H9 (cell line): Measurements from ENCODE around the gene HMGN4. TPM values are rescaled to one million over a fixed set of nuclear protein-coding genes. Genes with fewer than 3 reads are reported as not detected.

Experiments
- DNase-seq: peaks from one replicate; pipeline ENCODE4 v3.0.0-alpha.2; 2017
- H2AFZ ChIP-seq: one replicate; pipeline ENCODE4 v1.6.1; 2013; ENCODE audit warnings: mild to moderate bottlenecking, low read length, control low read depth, moderate library complexity
- H2AK5ac ChIP-seq: 2 replicates; pipeline ENCODE4 v1.6.1; 2013; ENCODE audit warnings: low read length, control low read depth, mixed read lengths; ENCODE audit not compliant: insufficient read length
- H2BK120ac ChIP-seq: one replicate; pipeline ENCODE4 v1.6.1; 2013; ENCODE audit warnings: low read depth, mild to moderate bottlenecking, low read length, control low read depth, inconsistent platforms; ENCODE audit not compliant: poor library complexity, severe bottlenecking
- H2BK12ac ChIP-seq: 2 replicates; pipeline ENCODE4 v1.6.1; 2013; ENCODE audit warnings: low read length, control low read depth, mixed read lengths, low read depth; ENCODE audit not compliant: insufficient read length
- H2BK15ac ChIP-seq: 2 replicates; pipeline ENCODE4 v1.6.1; 2013; ENCODE audit warnings: low read depth, low read length, control low read depth
- H2BK20ac ChIP-seq: one replicate; pipeline ENCODE4 v1.6.1; 2013; ENCODE audit warnings: low read depth, mild to moderate bottlenecking, low read length, control low read depth, inconsistent platforms; ENCODE audit not compliant: poor library complexity, severe bottlenecking
- H2BK5ac ChIP-seq: 2 replicates; pipeline ENCODE4 v1.6.1; 2013; ENCODE audit warnings: low read length, control low read depth, mixed read lengths; ENCODE audit not compliant: insufficient read length
- H3K14ac ChIP-seq: 2 replicates; pipeline ENCODE4 v1.6.1; 2013; ENCODE audit warnings: low read length, control low read depth; ENCODE audit not compliant: insufficient read depth
- H3K18ac ChIP-seq: 2 replicates; pipeline ENCODE4 v1.6.1; 2013; ENCODE audit warnings: low read depth, mild to moderate bottlenecking, mixed read lengths, low read length, control low read depth; ENCODE audit not compliant: insufficient read length
- H3K23ac ChIP-seq: 2 replicates; pipeline ENCODE4 v1.6.1; 2013; ENCODE audit warnings: low read length, control low read depth, mixed read lengths, low read depth; ENCODE audit not compliant: insufficient read length
- H3K23me2 ChIP-seq: 2 replicates; pipeline ENCODE4 v1.6.1; 2013; ENCODE audit warnings: low read depth, mild to moderate bottlenecking, mixed read lengths, low read length, control low read depth; ENCODE audit not compliant: insufficient read length, poor library complexity, severe bottlenecking
- H3K27ac ChIP-seq: 2 replicates; pipeline ENCODE4 v1.5.1; 2013; ENCODE audit warnings: low read length, control low read depth, mixed read lengths, low read depth; ENCODE audit not compliant: insufficient read length
- H3K27me3 ChIP-seq: 2 replicates; pipeline ENCODE4 v1.6.1; 2013; ENCODE audit warnings: low read length, control low read depth, inconsistent platforms; ENCODE audit not compliant: insufficient read depth
- H3K4ac ChIP-seq: 2 replicates; pipeline ENCODE4 v1.6.1; 2013; ENCODE audit warnings: low read depth, mild to moderate bottlenecking, control low read depth, inconsistent platforms, low read length, moderate library complexity
- H3K4me1 ChIP-seq: 2 replicates; pipeline ENCODE4 v1.6.1; 2013; ENCODE audit warnings: low read length, control low read depth, inconsistent platforms; ENCODE audit not compliant: insufficient read depth
- H3K4me2 ChIP-seq: 2 replicates; pipeline ENCODE4 v1.6.1; 2013; ENCODE audit warnings: low read length, control low read depth, mixed read lengths; ENCODE audit not compliant: insufficient read length, insufficient read depth
- H3K56ac ChIP-seq: 2 replicates; pipeline ENCODE4 v1.6.1; 2013; ENCODE audit warnings: low read depth, mild to moderate bottlenecking, mixed read lengths, low read length, control low read depth; ENCODE audit not compliant: insufficient read length
- H3K79me1 ChIP-seq: 2 replicates; pipeline ENCODE4 v1.6.1; 2013; ENCODE audit warnings: low read depth, mild to moderate bottlenecking, moderate library complexity, low read length, control low read depth, inconsistent platforms; ENCODE audit not compliant: insufficient read depth, poor library complexity, severe bottlenecking
- H3K79me2 ChIP-seq: 2 replicates; pipeline ENCODE4 v1.6.1; 2013; ENCODE audit warnings: low read length, control low read depth, inconsistent platforms; ENCODE audit not compliant: insufficient read depth
- H3K9ac ChIP-seq: 2 replicates; pipeline ENCODE4 v1.6.1; 2013; ENCODE audit warnings: low read length, control low read depth, mixed read lengths; ENCODE audit not compliant: insufficient read length; ENCODE audit errors: extremely low read depth
- H3K9me3 ChIP-seq: one replicate; pipeline ENCODE4 v1.6.1; 2013; ENCODE audit warnings: low read depth, low read length, inconsistent platforms; ENCODE audit not compliant: control insufficient read depth
- H3T11ph ChIP-seq: one replicate; pipeline ENCODE4 v1.6.1; 2013; ENCODE audit warnings: mild to moderate bottlenecking, low read length, control low read depth, inconsistent platforms
- H4K20me1 ChIP-seq: one replicate; pipeline ENCODE4 v1.6.1; 2013; ENCODE audit not compliant: control insufficient read depth, insufficient read length, insufficient read depth
- H4K5ac ChIP-seq: 2 replicates; pipeline ENCODE4 v1.6.1; 2013; ENCODE audit warnings: low read depth, mild to moderate bottlenecking, mixed read lengths, low read length, control low read depth; ENCODE audit not compliant: insufficient read length
- H4K8ac ChIP-seq: replicated peaks from 2 replicates; pipeline ENCODE4 v1.6.1; 2013; ENCODE audit warnings: low read length, control low read depth, mixed read lengths, low read depth; ENCODE audit not compliant: insufficient read length
- H4K91ac ChIP-seq: 2 replicates; pipeline ENCODE4 v1.6.1; 2013; ENCODE audit warnings: low read depth, mild to moderate bottlenecking, moderate library complexity, mixed read lengths, low read length, control low read depth; ENCODE audit not compliant: insufficient read length
- H3K27ac Mint-ChIP-seq, 3 experiments: 2 replicates in 2 of 3; 3 replicates in 1 of 3; pipeline ENCODE4 v1.8.0; 2020 to 2021; ENCODE audit warnings: mixed read lengths in 3 of 3, mild to moderate bottlenecking in 1 of 3, moderate library complexity in 1 of 3
- H3K27me3 Mint-ChIP-seq: 2 replicates; pipeline ENCODE4 v1.8.0; 2021; ENCODE audit warnings: low read depth, mild to moderate bottlenecking, moderate library complexity, mixed read lengths
- H3K36me3 Mint-ChIP-seq, 3 experiments: 2 replicates in 2 of 3; 3 replicates in 1 of 3; pipeline ENCODE4 v1.8.0; 2020 to 2021; ENCODE audit warnings: low read depth in 3 of 3, mixed read lengths in 3 of 3; ENCODE audit not compliant: insufficient read depth in 1 of 3
- H3K4me1 Mint-ChIP-seq, 2 experiments: 2 replicates each; pipeline ENCODE4 v1.8.0; 2020; ENCODE audit warnings: mixed read lengths in 2 of 2
- H3K4me3 Mint-ChIP-seq, 2 experiments: 2 replicates in 1 of 2; 3 replicates in 1 of 2; pipeline ENCODE4 v1.8.0; 2020 to 2021; ENCODE audit warnings: mild to moderate bottlenecking in 2 of 2, mixed read lengths in 2 of 2, moderate library complexity in 1 of 2
- H3K9me3 Mint-ChIP-seq, 2 experiments: 2 replicates in 1 of 2; 3 replicates in 1 of 2; pipeline ENCODE4 v1.8.0; 2020; ENCODE audit warnings: mild to moderate bottlenecking in 2 of 2, mixed read lengths in 2 of 2, moderate library complexity in 1 of 2
- total RNA-seq: library from RNA; stranded (reverse); gene quantifications from 2 replicates; pipeline ENCODE4 v1.2.1, GENCODE V29; 2021
- TF ChIP-seq, protein P1 (sequence below): fragments of 200-600 bp; sonication (generic); conservative IDR thresholded peaks from 3 replicates; pipeline ENCODE4 v1.8.0; 2021; ENCODE audit warnings: antibody characterized with exemption, mild to moderate bottlenecking

The HMGN4 gene
- total RNA-seq, 1 experiment from 2014 or later = 50.4 TPM

DNA sequence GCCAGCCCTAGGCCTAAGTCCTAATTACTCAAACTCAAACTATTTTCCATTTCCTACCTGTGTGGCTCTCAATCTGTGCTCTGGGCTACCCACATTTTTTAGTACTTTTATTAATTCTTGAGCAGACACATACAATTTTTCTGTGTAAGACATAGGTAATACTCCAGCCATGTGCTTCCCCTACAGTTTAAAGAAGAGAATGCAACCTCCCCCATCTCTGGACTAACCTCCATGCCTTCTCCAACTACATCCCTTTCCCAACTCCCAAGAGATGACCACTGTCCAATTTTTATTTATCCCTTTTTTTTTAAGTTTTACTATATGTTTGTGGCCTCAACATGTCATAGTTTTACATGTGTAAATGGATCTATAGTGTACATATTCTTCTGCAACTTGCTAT, 5.8 kb downstream of the HMGN4 start:
- Histone ChIP-seq H3K79me1 (no peaks in the 10 kb centered on the region), H3K79me2 (no peaks in the 10 kb centered on the region; the same call in 1 of the 2 replicates)
- peak overlapping the region in 1 of 2 experiments; percentile 30; a peak in 2 of 5 replicates for H3K4me3 Mint-ChIP-seq

More for the DNA sequence above, 5.8 kb downstream of the HMGN4 start:
- no peak overlapping the region for H2AFZ ChIP-seq
- H4K8ac ChIP-seq = no peak overlapping the region
- H3K9me3 ChIP-seq = no peaks in the 10 kb centered on the region
- H3K4me2 ChIP-seq = no peak overlapping the region
- H3K9ac ChIP-seq = no peak overlapping the region
- no peak overlapping the region for H2AK5ac ChIP-seq
- TF ChIP-seq, protein P1, sequence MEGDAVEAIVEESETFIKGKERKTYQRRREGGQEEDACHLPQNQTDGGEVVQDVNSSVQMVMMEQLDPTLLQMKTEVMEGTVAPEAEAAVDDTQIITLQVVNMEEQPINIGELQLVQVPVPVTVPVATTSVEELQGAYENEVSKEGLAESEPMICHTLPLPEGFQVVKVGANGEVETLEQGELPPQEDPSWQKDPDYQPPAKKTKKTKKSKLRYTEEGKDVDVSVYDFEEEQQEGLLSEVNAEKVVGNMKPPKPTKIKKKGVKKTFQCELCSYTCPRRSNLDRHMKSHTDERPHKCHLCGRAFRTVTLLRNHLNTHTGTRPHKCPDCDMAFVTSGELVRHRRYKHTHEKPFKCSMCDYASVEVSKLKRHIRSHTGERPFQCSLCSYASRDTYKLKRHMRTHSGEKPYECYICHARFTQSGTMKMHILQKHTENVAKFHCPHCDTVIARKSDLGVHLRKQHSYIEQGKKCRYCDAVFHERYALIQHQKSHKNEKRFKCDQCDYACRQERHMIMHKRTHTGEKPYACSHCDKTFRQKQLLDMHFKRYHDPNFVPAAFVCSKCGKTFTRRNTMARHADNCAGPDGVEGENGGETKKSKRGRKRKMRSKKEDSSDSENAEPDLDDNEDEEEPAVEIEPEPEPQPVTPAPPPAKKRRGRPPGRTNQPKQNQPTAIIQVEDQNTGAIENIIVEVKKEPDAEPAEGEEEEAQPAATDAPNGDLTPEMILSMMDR = peak; percentile 54
- no peaks in the 10 kb centered on the region for H4K20me1 ChIP-seq
- H2BK5ac ChIP-seq = no peak overlapping the region
- H3K56ac ChIP-seq = no peak overlapping the region
- no peak overlapping the region for H2BK12ac ChIP-seq
- H3T11ph ChIP-seq = no peak overlapping the region
- peaks cover 10 to 15% of the 10 kb centered on the region in 2 experiments for H3K4me1 Mint-ChIP-seq
- H3K23ac ChIP-seq = no peak overlapping the region
- H3K23me2 ChIP-seq = peaks cover under 1% of the 10 kb centered on the region
- peaks cover 8 to 48% (median 48%) of the 10 kb centered on the region in 3 experiments; a peak in 6 of 7 replicates for H3K36me3 Mint-ChIP-seq
- H3K27ac ChIP-seq = no peak overlapping the region
- H2BK20ac ChIP-seq = no peak overlapping the region
- no peak overlapping the region for H3K4ac ChIP-seq
- DNase-seq = no peak
- no peak overlapping the region for H2BK15ac ChIP-seq
- no peak overlapping the region for H3K18ac ChIP-seq
- no peak overlapping the region for H4K91ac ChIP-seq
- H4K5ac ChIP-seq = no peak overlapping the region
- no peak overlapping the region for H2BK120ac ChIP-seq
- H3K27me3 ChIP-seq = no peaks in the 10 kb centered on the region
- no peak overlapping the region for H3K14ac ChIP-seq
- no peaks in the 10 kb centered on the region for H3K27me3 Mint-ChIP-seq
- peak overlapping the region in 1 of 3 experiments; percentile 72; a peak in 1 of 7 replicates for H3K27ac Mint-ChIP-seq
- no peaks in the 10 kb centered on the region; a peak in 1 of 5 replicates for H3K9me3 Mint-ChIP-seq
- no peaks in the 10 kb centered on the region for H3K4me1 ChIP-seq
